Peyer's patch (tissue), 4 donors: ENCODE results near the gene SCAF11.

Experiments
- POLR2A ChIP-seq, 2 donors: fragments of 450-650 bp; IDR thresholded peaks; one replicate each; pipeline ENCODE4 v1.5.1; 2017; ENCODE audit warnings: antibody characterized with exemption in 2 of 2, mild to moderate bottlenecking in 2 of 2, moderate library complexity in 2 of 2
- TF ChIP-seq, protein P1 (sequence below), 6 experiments: fragments of 450-650 bp in 4 of 6; fragments of 200-600 bp in 2 of 6; sonication (generic) in 1 of 6; IDR thresholded peaks; one replicate each; pipeline ENCODE4 v1.5.1; 2017 to 2019; ENCODE audit warnings: antibody characterized with exemption in 6 of 6, mild to moderate bottlenecking in 3 of 6, moderate library complexity in 1 of 6

DNA sequence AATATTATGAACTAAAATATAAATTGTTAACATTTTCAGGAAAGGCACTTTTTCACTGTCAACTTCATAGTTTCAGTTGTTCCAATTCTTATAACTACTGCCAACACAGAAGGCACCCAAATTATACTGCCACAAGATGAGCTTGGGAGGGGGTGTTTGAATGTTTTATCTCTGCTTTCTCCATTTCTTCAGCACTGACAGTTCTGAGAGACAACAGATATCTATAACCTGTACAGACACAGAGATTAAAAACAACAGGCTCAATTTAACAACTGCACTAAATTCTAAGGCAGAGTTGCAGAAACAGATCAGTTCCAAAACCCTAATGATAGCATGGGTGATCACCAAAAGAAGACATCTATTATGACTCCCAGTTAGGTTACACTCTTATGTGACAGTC, 12.8 kb downstream of the SCAF11 start:
- TF ChIP-seq, protein P1, sequence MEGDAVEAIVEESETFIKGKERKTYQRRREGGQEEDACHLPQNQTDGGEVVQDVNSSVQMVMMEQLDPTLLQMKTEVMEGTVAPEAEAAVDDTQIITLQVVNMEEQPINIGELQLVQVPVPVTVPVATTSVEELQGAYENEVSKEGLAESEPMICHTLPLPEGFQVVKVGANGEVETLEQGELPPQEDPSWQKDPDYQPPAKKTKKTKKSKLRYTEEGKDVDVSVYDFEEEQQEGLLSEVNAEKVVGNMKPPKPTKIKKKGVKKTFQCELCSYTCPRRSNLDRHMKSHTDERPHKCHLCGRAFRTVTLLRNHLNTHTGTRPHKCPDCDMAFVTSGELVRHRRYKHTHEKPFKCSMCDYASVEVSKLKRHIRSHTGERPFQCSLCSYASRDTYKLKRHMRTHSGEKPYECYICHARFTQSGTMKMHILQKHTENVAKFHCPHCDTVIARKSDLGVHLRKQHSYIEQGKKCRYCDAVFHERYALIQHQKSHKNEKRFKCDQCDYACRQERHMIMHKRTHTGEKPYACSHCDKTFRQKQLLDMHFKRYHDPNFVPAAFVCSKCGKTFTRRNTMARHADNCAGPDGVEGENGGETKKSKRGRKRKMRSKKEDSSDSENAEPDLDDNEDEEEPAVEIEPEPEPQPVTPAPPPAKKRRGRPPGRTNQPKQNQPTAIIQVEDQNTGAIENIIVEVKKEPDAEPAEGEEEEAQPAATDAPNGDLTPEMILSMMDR (IDR thresholded peaks at IDR 0.05) = no peak
- no peak for TF ChIP-seq POLR2A (IDR thresholded peaks at IDR 0.05)
